Measurements from ENCODE around the gene PTPN12. TPM values are rescaled to one million over a fixed set of nuclear protein-coding genes. Genes with fewer than 3 reads are reported as not detected.

The PTPN12 gene
- total RNA-seq: 100 to 1,000 TPM; 161 to 176 (median 168) TPM

- H3K36me3 ChIP-seq: no peaks in the 10 kb centered on the region
- H3K27ac ChIP-seq: peak within 1 kb of the TSS; percentile 91 to 99
- intact Hi-C loops (cut with DNase I; ENCODE audit: low total_unique reads): no loop called here
- H3K27me3 ChIP-seq: no peaks in the 10 kb centered on the region
- TF ChIP-seq POLR2AphosphoS5 (IDR thresholded peaks at IDR 0.05) (no peak), POLR2A (IDR thresholded peaks at IDR 0.05) (no peak), CTCF (IDR thresholded peaks at IDR 0.05) (no peak)
- H3K4me3 ChIP-seq: peak within 1 kb of the TSS; percentile 92 to 99 (median 95)
- no peaks in the 10 kb centered on the region for H3K9me3 ChIP-seq
- DNase-seq (ENCODE audit: low spot score in 2 of 2): peak in 1 of 2 donors; percentile 65
- peaks cover 4 to 11% of the 10 kb centered on the region in 2 donors for H3K4me1 ChIP-seq
Measured at GRCh38 chr7:77537136-77537777, at the start of gene PTPN12. TSS of gene PTPN12 (plus strand) at chr7:77537295. CDS start at chr7:77537547, 252 bp downstream.

GRCh38 chr7:77488986-77489385 lies 48.1 kb upstream of the PTPN12 start:
- intact Hi-C loops (cut with DNase I; ENCODE audit: low total_unique reads): loop anchor here (1.0 kb wide), 1 partner anchor 27 kb away; no protein-coding TSS in a partner anchor
- TF ChIP-seq POLR2AphosphoS5 (IDR thresholded peaks at IDR 0.05): no peak
- no peak for TF ChIP-seq POLR2A (IDR thresholded peaks at IDR 0.05)
- no peak for TF ChIP-seq CTCF (IDR thresholded peaks at IDR 0.05)
- no peaks in the 10 kb centered on the region for H3K36me3 ChIP-seq
- H3K4me1 ChIP-seq: no peaks in the 10 kb centered on the region
- no peak for DNase-seq (ENCODE audit: low spot score in 2 of 2)
- H3K9me3 ChIP-seq: no peaks in the 10 kb centered on the region
- H3K4me3 ChIP-seq: no peak overlapping the region
- H3K27me3 ChIP-seq: no peaks in the 10 kb centered on the region
- no peak overlapping the region for H3K27ac ChIP-seq

- H3K27ac ChIP-seq: no peak overlapping the region
- no peak overlapping the region for H3K4me3 ChIP-seq
- no peak for DNase-seq (ENCODE audit: low spot score in 2 of 2)
- H3K4me1 ChIP-seq: no peaks in the 10 kb centered on the region
- no peaks in the 10 kb centered on the region for H3K36me3 ChIP-seq
- no peaks in the 10 kb centered on the region for H3K27me3 ChIP-seq
- intact Hi-C loops (cut with DNase I; ENCODE audit: low total_unique reads): no loop called here
- H3K9me3 ChIP-seq: no peaks in the 10 kb centered on the region
- TF ChIP-seq CTCF (IDR thresholded peaks at IDR 0.05): no peak
- TF ChIP-seq POLR2A (IDR thresholded peaks at IDR 0.05): no peak
- no peak for TF ChIP-seq POLR2AphosphoS5 (IDR thresholded peaks at IDR 0.05)
Measured at GRCh38 chr7:77497079-77497478, 40.0 kb upstream of the PTPN12 start.

- H3K27me3 ChIP-seq: no peaks in the 10 kb centered on the region
- H3K4me1 ChIP-seq: no peaks in the 10 kb centered on the region
- H3K27ac ChIP-seq: no peak overlapping the region
- H3K36me3 ChIP-seq: no peaks in the 10 kb centered on the region
- H3K4me3 ChIP-seq: no peak overlapping the region
- intact Hi-C loops (cut with DNase I; ENCODE audit: low total_unique reads): no loop called here
- H3K9me3 ChIP-seq: no peaks in the 10 kb centered on the region
- no peak for TF ChIP-seq POLR2AphosphoS5 (IDR thresholded peaks at IDR 0.05)
- no peak for TF ChIP-seq CTCF (IDR thresholded peaks at IDR 0.05)
- no peak for TF ChIP-seq POLR2A (IDR thresholded peaks at IDR 0.05)
- DNase-seq (ENCODE audit: low spot score in 2 of 2): no peak
Measured at GRCh38 chr7:77498659-77499379, 38.3 kb upstream of the PTPN12 start.

- H3K36me3 ChIP-seq: no peaks in the 10 kb centered on the region
- DNase-seq (ENCODE audit: low spot score in 2 of 2): no peak
- TF ChIP-seq POLR2A (IDR thresholded peaks at IDR 0.05) (no peak), CTCF (IDR thresholded peaks at IDR 0.05) (no peak), POLR2AphosphoS5 (IDR thresholded peaks at IDR 0.05) (no peak)
- H3K4me3 ChIP-seq: no peak overlapping the region
- H3K4me1 ChIP-seq: no peaks in the 10 kb centered on the region
- H3K9me3 ChIP-seq: no peaks in the 10 kb centered on the region
- no peaks in the 10 kb centered on the region for H3K27me3 ChIP-seq
- H3K27ac ChIP-seq: no peak overlapping the region
- intact Hi-C loops (cut with DNase I; ENCODE audit: low total_unique reads): no loop called here
Measured at GRCh38 chr7:77501192-77501515, 35.9 kb upstream of the PTPN12 start.

Data from breast epithelium (tissue), 4 donors.